ENCODE measurements around the gene KRTAP4-12.
A peak's percentile ranks its signal among the peaks of the same experiment; 100 is the strongest.
"Not testable (repeated sequence)": the region's sequence is repeated elsewhere in the genome, so short reads cannot be mapped to it uniquely, and the experiment has no call there.

Gene KRTAP4-12

DNA sequence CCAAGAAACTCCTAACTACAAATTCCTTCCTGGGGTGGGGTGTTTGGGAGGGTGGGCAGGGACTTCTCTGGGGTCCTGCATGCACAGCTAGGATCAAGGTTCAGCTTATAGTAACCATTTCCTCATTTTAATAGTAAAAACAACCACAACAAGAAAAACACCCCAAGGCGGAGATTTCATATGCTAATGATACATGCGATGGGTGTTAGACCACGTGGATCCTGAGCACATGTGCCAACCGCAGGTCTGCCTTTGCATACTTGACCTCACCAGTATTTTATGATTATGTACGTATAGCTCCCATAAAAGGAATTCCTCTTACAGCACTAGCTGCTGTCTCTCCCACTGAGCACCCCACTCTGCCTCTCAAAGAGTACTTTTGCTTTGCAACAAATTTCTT lies 7.7 kb downstream of the KRTAP4-12 start:
- no peak overlapping the region for H3K23ac ChIP-seq (ENCODE audit: low read length)
- no CpG with 5 or more reads among the region's 5 CpGs for WGBS (ENCODE audit: extremely low coverage, insufficient coverage, low lambda C conversion rate)
- no peak overlapping the region for H4K5ac ChIP-seq (ENCODE audit: low read length)
- no peaks in the 10 kb centered on the region for H3K36me3 ChIP-seq (ENCODE audit: control insufficient read depth, insufficient read depth, low read length)
- no peak overlapping the region for H2AK5ac ChIP-seq (ENCODE audit: low read length)
- no peak overlapping the region for H3K27ac ChIP-seq (ENCODE audit: low read depth, low read length)
- H3K27me3 ChIP-seq (ENCODE audit: insufficient read depth, low read length, poor library complexity), result no peaks in the 10 kb centered on the region
- no peak overlapping the region for H3K56ac ChIP-seq (ENCODE audit: low read length)
- no peak overlapping the region for H3K18ac ChIP-seq (ENCODE audit: low read length)
- H3K4me1 ChIP-seq (ENCODE audit: control insufficient read depth, low read depth, low read length), result no peaks in the 10 kb centered on the region
- H3K4me3 ChIP-seq (ENCODE audit: low read length), result no peak overlapping the region
- H3K79me1 ChIP-seq (ENCODE audit: low read length), result no peaks in the 10 kb centered on the region
- H3K79me2 ChIP-seq (ENCODE audit: control insufficient read depth, insufficient read depth, low read length), result no peaks in the 10 kb centered on the region
- DNase-seq, result no peak
- no peak overlapping the region for H4K8ac ChIP-seq (ENCODE audit: low read depth, low read length)
- no peak overlapping the region for H2BK5ac ChIP-seq (ENCODE audit: low read length)
- H3K9ac ChIP-seq (ENCODE audit: low read length), result no peak overlapping the region
- no peak overlapping the region for H2BK15ac ChIP-seq (replicated peaks; ENCODE audit: low read depth)
- no peak overlapping the region for H3K4me2 ChIP-seq (ENCODE audit: low read length)
- H3K4ac ChIP-seq (ENCODE audit: low read depth, low read length), result no peak overlapping the region
- H2BK120ac ChIP-seq (ENCODE audit: low read depth, low read length), result no peak overlapping the region

DNA sequence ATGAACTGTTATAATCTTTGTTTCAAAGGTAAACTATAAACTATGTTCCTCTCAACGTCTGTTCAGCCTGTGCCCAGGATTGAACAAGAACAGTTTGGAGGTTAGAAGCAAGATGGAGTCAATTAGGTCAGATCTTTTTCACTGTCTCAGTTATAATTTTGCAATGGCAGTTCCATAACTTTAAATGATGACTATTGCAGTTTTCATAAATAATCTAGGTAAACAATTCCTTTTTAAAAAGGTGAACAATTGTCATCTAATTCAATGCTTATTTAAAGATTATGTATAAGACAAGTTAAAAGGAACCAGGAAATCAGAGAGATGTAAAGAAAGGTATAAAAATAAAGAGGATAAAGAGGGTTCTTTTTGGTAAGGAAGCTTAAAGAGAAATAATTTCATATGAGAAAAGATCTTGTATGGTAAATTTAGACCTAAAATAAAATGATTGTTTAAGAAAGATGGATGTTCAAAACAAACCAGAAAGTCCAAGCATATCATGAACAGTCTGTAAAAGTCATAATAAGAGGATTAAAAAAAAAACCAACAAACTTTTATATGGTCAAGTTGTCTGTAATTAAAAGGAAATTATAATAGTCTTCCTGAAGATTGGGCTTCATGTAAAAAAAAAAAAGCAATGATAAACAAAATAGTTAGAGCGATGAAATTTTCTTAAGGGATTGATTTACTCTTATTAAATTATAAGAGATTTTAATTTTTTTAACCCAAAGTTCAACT lies 12.7 kb downstream of the KRTAP4-12 start:
- no peak overlapping the region for H2BK15ac ChIP-seq (replicated peaks; ENCODE audit: low read depth)
- H2AK5ac ChIP-seq (ENCODE audit: low read length), result no peak overlapping the region
- no peak overlapping the region for H4K5ac ChIP-seq (ENCODE audit: low read length)
- H3K36me3 ChIP-seq (ENCODE audit: control insufficient read depth, insufficient read depth, low read length), result no peaks in the 10 kb centered on the region
- no peak overlapping the region for H3K4me2 ChIP-seq (ENCODE audit: low read length)
- no peak overlapping the region for H2BK120ac ChIP-seq (ENCODE audit: low read depth, low read length)
- no CpG with 5 or more reads among the region's 2 CpGs for WGBS (ENCODE audit: extremely low coverage, insufficient coverage, low lambda C conversion rate)
- H3K79me1 ChIP-seq (ENCODE audit: low read length), result no peaks in the 10 kb centered on the region
- H3K4me3 ChIP-seq (ENCODE audit: low read length), result no peak overlapping the region
- H3K56ac ChIP-seq (ENCODE audit: low read length), result no peak overlapping the region
- H3K27me3 ChIP-seq (ENCODE audit: insufficient read depth, low read length, poor library complexity), result no peaks in the 10 kb centered on the region
- H3K18ac ChIP-seq (ENCODE audit: low read length), result no peak overlapping the region
- peak; percentile 4 for DNase-seq
- no peaks in the 10 kb centered on the region for H3K79me2 ChIP-seq (ENCODE audit: control insufficient read depth, insufficient read depth, low read length)
- no peak overlapping the region for H3K4ac ChIP-seq (ENCODE audit: low read depth, low read length)
- no peak overlapping the region for H2BK5ac ChIP-seq (ENCODE audit: low read length)
- no peak overlapping the region for H3K23ac ChIP-seq (ENCODE audit: low read length)
- H4K8ac ChIP-seq (ENCODE audit: low read depth, low read length), result no peak overlapping the region
- no peaks in the 10 kb centered on the region for H3K4me1 ChIP-seq (ENCODE audit: control insufficient read depth, low read depth, low read length)
- no peak overlapping the region for H3K9ac ChIP-seq (ENCODE audit: low read length)
- no peak overlapping the region for H3K27ac ChIP-seq (ENCODE audit: low read depth, low read length)

DNA sequence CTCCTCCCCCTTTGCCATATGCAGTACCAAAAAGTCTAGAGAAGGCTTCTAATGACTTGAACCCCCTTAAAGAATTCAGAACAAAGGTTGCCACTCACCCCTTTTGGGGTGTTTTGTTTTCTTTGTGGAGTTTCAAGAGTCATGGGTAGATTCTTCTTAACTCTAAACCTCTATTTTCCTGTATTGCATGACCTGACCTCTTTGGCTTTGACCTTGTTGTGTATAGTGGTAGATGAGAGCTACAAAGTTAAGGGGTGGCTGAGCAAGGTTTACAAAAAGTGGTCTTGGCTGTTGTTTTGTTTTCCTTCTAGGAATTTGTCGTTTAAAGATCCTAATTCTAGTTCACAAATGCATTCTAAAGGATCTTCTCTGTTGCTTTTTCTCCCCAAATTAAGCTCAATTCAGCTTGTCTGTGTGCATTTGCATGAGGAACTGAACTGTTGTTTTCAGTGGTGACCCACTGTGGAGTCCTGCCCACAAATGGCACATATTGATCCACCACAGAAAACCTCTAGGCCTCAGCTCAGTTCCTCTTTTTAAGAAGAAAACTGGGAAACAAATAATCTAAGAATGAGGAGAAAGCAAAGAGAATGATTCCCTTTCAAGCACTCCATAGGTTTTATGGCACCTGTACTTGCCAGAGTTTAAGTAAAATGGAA lies 15.1 kb downstream of the KRTAP4-12 start:
- H2BK5ac ChIP-seq (ENCODE audit: low read length); H3K9ac ChIP-seq (ENCODE audit: low read length); H3K18ac ChIP-seq (ENCODE audit: low read length); H3K4ac ChIP-seq (ENCODE audit: low read depth, low read length); H3K4me2 ChIP-seq (ENCODE audit: low read length); H3K4me1 ChIP-seq (ENCODE audit: control insufficient read depth, low read depth, low read length); H2BK120ac ChIP-seq (ENCODE audit: low read depth, low read length); H4K8ac ChIP-seq (ENCODE audit: low read depth, low read length); DNase-seq; H3K79me2 ChIP-seq (ENCODE audit: control insufficient read depth, insufficient read depth, low read length); H2BK15ac ChIP-seq (replicated peaks; ENCODE audit: low read depth); H2AK5ac ChIP-seq (ENCODE audit: low read length); H3K23ac ChIP-seq (ENCODE audit: low read length); H3K36me3 ChIP-seq (ENCODE audit: control insufficient read depth, insufficient read depth, low read length); H3K79me1 ChIP-seq (ENCODE audit: low read length); H3K56ac ChIP-seq (ENCODE audit: low read length); H3K4me3 ChIP-seq (ENCODE audit: low read length); H3K27me3 ChIP-seq (ENCODE audit: insufficient read depth, low read length, poor library complexity); H4K5ac ChIP-seq (ENCODE audit: low read length); H3K27ac ChIP-seq (ENCODE audit: low read depth, low read length): not testable (repeated sequence)
- WGBS (ENCODE audit: extremely low coverage, insufficient coverage, low lambda C conversion rate), result no CpG with 5 or more reads among the region's 1 CpG

DNA sequence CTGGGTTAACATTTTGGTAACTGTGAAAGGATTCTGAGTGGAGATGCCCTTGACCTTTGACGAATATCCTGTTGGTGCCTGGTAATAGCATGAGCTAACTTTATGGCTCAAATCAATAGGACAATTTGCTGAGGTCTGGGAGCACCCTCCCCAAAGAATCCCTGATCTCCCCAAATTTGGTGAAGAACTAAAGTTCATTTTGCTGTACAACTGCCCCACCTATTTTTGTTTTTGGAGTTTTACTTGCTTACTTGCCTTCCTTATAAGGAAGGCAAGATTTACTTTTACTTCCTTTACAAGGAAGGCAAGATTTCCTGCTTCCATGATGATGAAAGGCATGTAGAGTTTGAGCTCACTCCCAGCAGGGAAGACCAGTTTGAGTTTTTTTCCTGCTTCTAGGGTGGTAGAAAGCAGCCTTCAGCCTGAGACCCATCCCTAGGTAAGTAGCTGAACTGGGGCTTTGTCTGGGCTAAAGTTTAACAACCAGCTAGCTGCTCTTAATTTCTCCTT lies 16.0 kb downstream of the KRTAP4-12 start:
- no peak for DNase-seq
- Histone ChIP-seq H2BK5ac (ENCODE audit: low read length) (no peak overlapping the region), H3K79me2 (ENCODE audit: control insufficient read depth, insufficient read depth, low read length) (no peaks in the 10 kb centered on the region), H2AK5ac (ENCODE audit: low read length) (no peak overlapping the region), H3K56ac (ENCODE audit: low read length) (no peak overlapping the region), H3K79me1 (ENCODE audit: low read length) (no peaks in the 10 kb centered on the region), H4K5ac (ENCODE audit: low read length) (no peak overlapping the region), H3K4me3 (ENCODE audit: low read length) (no peak overlapping the region), H3K4me1 (ENCODE audit: control insufficient read depth, low read depth, low read length) (no peaks in the 10 kb centered on the region), H3K36me3 (ENCODE audit: control insufficient read depth, insufficient read depth, low read length) (no peaks in the 10 kb centered on the region), H3K18ac (ENCODE audit: low read length) (no peak overlapping the region), H4K8ac (ENCODE audit: low read depth, low read length) (no peak overlapping the region), H2BK120ac (ENCODE audit: low read depth, low read length) (no peak overlapping the region), H3K4ac (ENCODE audit: low read depth, low read length) (no peak overlapping the region), H3K23ac (ENCODE audit: low read length) (no peak overlapping the region), H3K27ac (ENCODE audit: low read depth, low read length) (no peak overlapping the region), H3K9ac (ENCODE audit: low read length) (no peak overlapping the region), H3K27me3 (ENCODE audit: insufficient read depth, low read length, poor library complexity) (no peaks in the 10 kb centered on the region), H2BK15ac (replicated peaks; ENCODE audit: low read depth) (no peak overlapping the region), H3K4me2 (ENCODE audit: low read length) (no peak overlapping the region)
- no CpG with 5 or more reads among the region's 1 CpG for WGBS (ENCODE audit: extremely low coverage, insufficient coverage, low lambda C conversion rate)

DNA sequence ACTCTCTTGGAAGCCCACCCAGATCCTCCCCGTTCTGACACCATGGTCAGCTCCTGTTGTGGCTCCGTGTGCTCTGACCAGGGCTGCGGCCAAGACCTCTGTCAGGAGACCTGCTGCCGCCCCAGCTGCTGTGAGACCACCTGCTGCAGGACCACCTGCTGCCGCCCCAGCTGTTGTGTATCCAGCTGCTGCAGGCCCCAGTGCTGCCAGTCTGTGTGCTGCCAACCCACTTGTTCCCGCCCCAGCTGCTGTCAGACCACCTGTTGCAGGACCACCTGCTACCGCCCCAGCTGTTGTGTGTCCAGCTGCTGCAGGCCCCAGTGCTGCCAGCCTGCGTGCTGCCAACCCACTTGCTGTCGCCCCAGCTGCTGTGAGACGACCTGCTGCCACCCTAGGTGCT lies 18.6 kb downstream of the KRTAP4-12 start, which contains the start of gene KRTAP4-9:
Gene KRTAP4-9 (plus strand): TSS at position 43 of the 400 bp plus-strand sequence. CDS start 0 bp downstream, at position 43.
- not testable (repeated sequence) for H2BK15ac ChIP-seq (replicated peaks; ENCODE audit: low read depth); H3K79me2 ChIP-seq (ENCODE audit: control insufficient read depth, insufficient read depth, low read length); H4K8ac ChIP-seq (ENCODE audit: low read depth, low read length); H2AK5ac ChIP-seq (ENCODE audit: low read length); H4K5ac ChIP-seq (ENCODE audit: low read length); H3K4me2 ChIP-seq (ENCODE audit: low read length); H3K4me1 ChIP-seq (ENCODE audit: control insufficient read depth, low read depth, low read length); DNase-seq; H3K18ac ChIP-seq (ENCODE audit: low read length); H3K79me1 ChIP-seq (ENCODE audit: low read length); H3K9ac ChIP-seq (ENCODE audit: low read length); H3K56ac ChIP-seq (ENCODE audit: low read length); H3K27me3 ChIP-seq (ENCODE audit: insufficient read depth, low read length, poor library complexity); H2BK120ac ChIP-seq (ENCODE audit: low read depth, low read length); H3K36me3 ChIP-seq (ENCODE audit: control insufficient read depth, insufficient read depth, low read length); H2BK5ac ChIP-seq (ENCODE audit: low read length); H3K27ac ChIP-seq (ENCODE audit: low read depth, low read length); H3K23ac ChIP-seq (ENCODE audit: low read length); H3K4me3 ChIP-seq (ENCODE audit: low read length); H3K4ac ChIP-seq (ENCODE audit: low read depth, low read length)
- no CpG with 5 or more reads among the region's 10 CpGs for WGBS (ENCODE audit: extremely low coverage, insufficient coverage, low lambda C conversion rate)

Measured in mesendoderm (in vitro differentiated cells).